Astrocyte (in vitro differentiated cells and primary cell): ENCODE measurements around the gene GABARAPL2.

Experiments
- CTCF ChIP-seq: IDR thresholded peaks from 2 replicates; pipeline ENCODE4 v1.5.1; 2011; ENCODE audit warnings: low read depth, mild to moderate bottlenecking, inconsistent platforms, low read length, moderate library complexity; ENCODE audit not compliant: insufficient read depth
- EZH2 ChIP-seq: IDR thresholded peaks from 2 replicates; pipeline ENCODE4 v1.6.1; 2012; ENCODE audit warnings: mild to moderate bottlenecking, low read length, inconsistent platforms; ENCODE audit not compliant: insufficient read depth

DNA sequence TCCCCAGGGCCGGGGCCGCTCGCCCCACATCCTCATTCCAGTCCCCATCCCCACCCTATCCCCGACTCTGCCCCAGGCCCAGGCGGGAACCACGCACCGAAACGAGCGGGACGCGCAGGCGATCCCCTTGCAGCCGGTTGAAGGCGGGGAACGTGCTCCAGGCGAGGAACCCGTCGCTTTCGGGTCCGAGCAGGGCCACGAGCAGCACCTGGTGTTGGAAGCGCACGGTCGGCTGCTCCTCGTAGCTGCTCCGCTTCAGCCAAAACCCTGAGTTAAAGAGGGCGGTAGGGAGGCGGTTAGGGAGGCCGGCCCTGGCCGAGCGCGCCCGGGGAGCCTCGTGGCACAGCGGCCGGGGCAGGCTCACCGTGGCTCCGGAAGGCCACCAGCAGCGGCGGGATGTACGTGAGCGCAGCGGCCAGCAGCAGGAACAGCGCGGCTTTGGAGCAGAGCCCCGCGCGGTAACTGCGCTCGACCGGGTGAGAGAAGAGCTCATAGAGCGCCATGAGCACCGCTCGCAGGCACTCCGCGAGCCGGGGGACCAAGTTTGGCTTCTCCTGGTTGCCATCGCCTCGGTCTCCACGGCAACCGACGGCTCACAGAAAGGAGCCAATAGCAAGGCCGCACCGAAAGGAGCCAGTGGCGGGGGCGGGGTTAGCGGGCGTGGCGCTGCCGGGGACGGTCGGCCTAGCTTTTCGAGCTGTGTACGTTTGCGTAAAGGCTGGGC is 10.3 kb upstream of the GABARAPL2 start, which contains the start of gene TMEM231:
- TF ChIP-seq CTCF (no peak), EZH2 (no peak)
